Central memory CD4-positive, alpha-beta T cell (primary cell): Measurements from ENCODE around the gene PUS10.
A peak's percentile ranks its signal among the peaks of the same experiment; 100 is the strongest.
"Not testable (repeated sequence)": the region's sequence is repeated elsewhere in the genome, so short reads cannot be mapped to it uniquely, and the experiment has no call there.

Experiments
- DNase-seq: peaks from one replicate; pipeline ENCODE4 v3.0.0; 2022

The PUS10 gene

DNA sequence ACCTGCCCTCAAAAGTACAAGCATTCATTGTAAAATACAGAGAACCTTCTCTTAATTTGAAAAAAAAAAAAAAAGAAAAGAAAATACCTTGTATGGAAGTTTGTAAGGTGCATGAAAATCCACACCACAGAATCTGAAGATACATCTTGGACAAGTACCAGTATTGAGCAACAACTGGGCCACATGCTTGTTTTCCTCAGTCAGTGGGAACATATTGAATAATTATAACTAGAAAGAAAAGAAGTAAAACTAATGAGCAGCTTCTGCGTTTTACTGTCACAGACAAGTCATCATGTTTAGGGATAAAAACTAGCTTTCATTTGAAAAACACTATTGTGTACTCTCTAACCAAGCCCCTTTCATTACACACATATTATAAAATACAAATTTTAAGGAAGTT lies 6.4 kb downstream of the PUS10 start:
- no peak for DNase-seq

DNA sequence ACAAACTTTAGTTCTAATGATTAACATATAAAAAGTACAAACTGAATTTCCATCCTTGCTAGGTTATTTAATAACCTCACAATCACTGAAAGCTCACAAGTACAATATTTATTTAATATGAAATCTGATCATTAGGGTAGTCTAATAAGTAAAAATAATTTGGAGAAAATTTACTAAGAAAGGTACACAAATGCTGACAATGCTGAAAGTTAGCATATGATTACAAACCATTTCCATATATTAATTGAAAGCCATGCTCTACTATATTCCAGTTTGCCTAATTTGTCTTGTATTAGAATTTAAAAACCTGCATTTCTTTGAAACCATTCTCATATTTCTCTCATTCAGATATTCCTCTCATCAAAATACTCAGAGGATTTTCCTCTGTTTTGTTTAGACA lies 8.7 kb downstream of the PUS10 start:
- no peak for DNase-seq

DNA sequence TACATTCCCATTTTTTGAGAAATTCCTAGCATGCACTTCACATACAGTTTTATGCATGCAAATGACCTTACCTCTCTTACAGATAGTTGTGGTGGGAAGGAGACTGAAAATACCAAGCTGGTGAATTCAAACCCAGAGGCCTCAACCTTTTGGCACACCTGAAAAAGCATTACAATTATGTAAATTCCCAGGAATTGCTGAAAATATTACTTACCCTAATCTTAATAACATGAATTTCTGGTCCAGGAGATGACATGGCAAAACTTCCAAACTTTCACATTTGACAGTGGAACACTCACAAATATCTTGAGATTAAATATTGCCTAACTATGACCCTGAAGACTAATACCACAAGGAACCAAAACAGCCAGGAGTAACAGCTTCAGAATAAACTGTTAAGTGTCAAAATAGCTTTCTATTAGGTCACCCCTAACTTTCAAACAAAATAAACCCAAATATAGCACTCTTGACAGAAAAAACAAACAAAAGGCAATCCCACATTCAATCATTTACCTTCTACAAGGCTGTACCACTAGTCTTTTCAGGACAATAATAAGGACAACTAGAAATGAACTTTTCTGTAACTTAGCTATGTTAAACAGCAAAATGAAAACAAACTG lies 11.5 kb downstream of the PUS10 start:
- DNase-seq, result no peak

DNA sequence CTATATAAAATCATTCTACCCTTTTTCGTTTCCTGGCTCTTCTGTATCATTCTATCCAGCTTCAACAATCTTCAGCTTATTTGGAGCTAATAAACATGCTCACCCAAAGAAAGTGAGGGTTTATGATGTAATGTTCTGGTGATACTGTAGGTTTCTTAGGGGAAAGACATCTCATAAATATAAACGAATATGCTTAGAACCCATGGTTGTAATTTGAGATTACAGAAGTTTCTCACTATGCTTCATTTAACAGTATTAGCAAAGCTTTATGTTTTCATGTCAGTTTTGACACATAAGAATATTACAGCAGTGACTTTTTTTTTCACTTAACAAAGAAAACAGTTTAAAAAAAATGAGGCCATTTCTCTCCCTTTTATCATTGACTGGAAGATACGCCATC lies 12.3 kb downstream of the PUS10 start:
- no peak for DNase-seq

DNA sequence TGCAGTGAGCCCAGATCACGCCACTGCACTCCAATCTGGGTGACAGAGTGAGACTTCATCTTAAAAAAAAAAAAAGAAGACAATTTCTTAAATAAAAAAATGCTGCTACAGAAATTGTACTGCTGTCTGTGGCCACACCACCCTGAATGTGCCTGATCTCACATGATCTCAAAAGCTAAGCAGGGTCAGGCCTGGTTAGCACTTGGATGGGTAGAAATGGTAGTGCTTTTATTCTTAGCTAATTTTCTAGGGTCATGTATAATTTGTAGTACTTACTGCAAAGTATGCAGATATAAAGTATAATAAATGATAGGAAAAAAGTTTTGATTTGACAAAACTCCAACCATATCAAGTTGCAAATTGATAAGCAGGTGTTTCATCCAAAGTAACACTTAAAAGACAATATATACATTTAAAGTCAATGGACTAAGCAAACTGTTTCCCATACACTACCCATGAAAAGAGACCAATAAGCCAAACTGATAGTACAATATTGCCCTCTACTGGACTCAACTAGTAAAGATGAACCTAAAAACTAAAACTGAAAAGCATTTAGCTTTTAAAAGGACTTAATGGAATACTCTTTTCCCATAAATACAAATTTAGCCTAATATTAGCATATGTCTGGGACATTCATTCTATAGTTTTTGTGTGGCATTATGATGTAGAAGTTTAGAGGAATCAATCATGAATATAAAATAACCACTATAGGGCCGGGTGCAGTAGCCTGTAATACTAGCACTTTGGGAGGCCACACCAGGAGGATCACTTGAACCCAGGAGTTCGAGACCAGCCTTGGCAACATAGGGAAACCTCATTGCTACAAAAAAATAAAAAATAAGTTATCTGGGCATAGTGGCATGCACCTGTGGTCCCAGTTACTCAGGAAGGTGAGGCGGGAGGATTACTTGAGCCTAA lies 19.2 kb downstream of the PUS10 start:
- peak; percentile 44 for DNase-seq

DNA sequence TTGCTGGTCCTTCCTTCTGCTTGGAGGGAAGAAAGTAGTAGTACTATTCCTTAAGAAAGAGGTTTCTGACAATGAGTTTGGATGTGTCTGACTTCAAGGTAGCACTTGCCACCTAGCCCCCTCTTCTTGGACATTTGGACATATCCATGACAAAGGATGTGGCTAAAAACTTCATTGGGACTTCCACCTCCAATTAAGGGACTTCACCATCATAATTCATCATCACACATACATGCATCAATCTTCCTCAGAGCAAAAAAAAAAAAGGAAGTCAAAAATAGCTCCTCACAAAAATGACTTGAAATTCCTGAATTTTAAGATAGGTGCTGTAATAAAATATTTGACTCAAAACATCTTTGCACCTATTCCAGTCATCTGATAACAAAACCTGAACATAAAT lies 23.9 kb downstream of the PUS10 start:
- no peak for DNase-seq

DNA sequence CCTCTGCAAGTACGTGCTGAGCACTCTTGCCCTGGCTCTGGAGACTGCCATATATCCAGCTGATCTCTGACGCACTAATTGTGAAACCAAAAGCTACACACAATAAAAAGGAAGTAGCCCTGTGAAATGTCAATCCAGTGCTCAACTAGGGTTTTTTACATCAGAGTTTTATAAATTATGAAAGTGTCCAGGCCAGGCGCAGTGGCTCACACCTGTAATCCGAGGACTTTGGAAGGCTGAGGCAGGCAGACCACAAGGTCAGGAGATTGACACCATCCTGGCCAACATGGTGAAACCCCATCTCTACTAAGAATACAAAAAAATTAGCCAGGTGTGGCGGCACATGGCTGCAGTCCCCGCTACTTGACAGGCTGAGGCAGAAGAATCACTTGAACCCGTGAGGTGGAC lies 25.1 kb downstream of the PUS10 start:
- DNase-seq, result peak; percentile 39

DNA sequence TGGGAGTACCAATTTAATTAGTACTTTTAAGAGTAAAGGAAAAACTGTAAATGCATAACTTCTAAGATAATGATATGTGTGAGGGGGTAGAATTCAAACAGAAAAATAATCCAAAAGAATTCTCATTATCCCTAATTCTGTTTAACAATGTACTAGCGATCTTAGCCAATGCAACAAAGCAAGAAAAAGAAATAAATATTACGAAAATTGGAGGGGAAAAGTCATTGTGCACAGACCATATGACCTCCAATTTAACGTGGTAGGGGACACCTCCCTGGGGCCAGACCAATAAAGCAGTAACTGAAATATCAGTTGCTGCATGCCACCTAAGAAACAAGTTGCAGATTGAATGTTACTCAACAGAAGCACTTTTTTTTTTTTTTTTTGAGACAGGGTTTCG lies 26.4 kb downstream of the PUS10 start:
- DNase-seq, result no peak

DNA sequence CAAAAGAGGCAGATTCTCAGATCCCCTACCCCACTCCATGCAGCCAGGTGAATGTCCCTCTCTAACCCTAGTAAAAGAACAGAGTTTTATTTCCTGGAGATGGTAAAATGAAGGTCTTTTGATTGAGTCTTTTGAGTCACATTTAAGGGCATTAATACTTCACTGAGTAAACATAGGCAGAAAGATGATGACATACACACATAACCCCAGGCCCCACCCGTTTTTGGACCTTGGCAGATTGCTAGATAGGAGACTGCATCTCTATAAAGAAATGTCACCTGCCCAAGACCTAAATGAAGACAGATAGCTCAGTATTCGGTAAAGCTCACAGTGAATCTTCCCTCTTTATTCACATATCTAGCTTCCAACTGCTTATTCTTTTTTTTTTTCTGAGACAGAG lies 28.8 kb downstream of the PUS10 start:
- no peak for DNase-seq

DNA sequence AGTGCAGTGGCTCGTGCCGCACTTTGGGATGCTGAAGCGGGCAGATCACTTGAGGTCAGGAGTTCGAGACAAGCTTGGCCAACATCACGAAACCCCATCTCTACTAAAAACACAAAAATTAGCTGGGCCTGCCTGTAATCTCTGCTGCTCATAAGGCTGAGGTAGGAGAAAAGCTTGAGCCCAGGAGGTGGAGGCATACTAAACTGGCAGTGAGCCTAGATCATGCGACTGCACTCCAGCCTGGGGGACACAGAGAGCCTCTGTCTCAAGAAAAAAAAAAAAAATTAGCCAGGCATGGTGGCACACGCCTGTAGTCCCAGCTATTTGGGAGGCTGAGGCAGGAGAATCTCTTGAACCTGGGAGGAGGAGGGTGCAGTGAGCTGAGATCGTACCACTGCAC lies 30.4 kb downstream of the PUS10 start:
- DNase-seq, result not testable (repeated sequence)

DNA sequence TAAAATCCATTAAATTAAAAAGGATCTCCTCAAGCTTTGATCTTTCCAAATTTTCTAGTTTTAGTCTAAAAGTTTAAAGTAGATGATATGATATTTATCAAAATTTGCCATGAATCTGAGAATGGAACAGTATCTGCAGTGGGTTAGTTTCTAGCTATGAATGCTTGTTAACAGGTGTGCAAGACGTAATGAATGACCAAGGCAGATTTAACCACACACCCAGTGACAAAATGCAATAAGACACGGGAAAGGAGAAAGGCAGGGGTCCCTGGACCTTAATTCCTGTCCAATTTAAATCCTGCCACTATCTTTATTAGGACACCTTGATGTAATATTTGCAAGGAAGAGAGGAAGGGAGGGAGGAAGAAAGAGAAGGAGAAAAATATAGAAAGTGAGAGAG lies 31.0 kb downstream of the PUS10 start:
- DNase-seq, result no peak

DNA sequence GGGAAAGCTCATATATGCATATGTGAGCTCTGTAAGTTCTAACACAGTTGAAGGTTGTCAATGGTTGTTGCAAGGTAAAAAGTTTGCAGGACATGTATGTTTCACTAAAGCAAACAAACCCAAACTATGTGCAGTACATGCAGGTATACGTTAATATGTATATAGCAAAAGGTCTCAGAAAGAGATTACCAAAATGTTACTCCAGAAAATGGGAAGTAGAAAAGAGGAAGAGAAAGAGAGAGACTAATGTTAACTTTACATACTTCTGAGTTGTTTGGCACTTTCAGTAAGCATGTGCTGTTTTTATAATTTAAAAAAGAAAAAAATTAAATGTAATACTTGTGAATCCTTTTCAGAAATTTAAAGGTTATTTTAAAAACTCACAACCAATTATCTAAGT lies 33.3 kb downstream of the PUS10 start:
- DNase-seq, result no peak

DNA sequence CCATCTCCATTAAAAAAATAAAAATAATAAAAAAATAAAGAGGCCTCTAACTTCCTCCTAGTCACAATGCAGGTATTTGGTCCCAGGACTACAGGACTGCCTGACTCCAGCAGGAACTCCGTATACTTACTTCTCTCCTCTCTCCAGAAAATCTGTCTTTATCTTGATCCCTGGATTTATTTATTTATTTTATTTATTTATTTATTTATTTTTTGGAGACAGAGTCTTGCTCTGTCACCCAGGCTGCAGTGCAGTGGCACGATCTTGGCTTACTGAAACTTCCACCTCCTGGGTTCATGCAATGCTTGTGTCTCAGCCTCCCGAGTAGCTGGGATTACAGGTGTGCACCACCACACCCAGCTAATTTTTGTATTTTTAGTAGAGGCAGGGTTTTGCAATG lies 36.0 kb downstream of the PUS10 start:
- not testable (repeated sequence) for DNase-seq

DNA sequence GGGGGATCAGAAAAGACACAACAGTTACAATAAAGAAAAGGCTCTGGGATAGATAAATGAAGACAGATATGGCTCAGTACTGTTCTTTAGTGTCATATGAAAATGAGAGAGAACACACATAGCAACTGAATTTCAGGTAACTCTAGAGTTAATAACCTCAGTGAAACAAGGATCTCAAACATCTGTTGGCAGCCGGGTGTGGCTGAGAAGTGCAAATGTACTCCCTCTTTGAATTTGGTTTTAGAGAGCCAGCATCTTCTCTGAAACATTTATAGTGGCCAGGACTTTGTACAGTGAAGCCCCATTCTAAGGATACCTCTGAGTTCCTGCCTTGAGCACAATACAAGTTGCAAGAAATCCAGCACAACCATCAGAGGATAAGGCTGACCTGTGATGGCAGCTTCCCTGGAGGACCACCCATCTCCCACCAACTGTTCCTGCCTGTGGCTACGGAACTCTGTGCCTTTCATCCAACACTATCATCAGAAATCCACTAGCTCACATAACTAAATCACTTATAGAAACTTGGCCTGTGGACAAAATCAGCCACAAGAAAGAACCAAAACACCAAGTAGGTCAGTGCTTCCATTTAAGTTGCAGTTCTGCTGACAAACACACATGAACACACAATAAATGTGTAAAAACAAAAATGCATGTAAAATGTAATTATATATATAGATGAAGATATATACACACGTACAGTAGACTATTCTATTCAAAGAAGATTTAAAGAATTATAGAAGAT lies 37.8 kb downstream of the PUS10 start:
- no peak for DNase-seq

DNA sequence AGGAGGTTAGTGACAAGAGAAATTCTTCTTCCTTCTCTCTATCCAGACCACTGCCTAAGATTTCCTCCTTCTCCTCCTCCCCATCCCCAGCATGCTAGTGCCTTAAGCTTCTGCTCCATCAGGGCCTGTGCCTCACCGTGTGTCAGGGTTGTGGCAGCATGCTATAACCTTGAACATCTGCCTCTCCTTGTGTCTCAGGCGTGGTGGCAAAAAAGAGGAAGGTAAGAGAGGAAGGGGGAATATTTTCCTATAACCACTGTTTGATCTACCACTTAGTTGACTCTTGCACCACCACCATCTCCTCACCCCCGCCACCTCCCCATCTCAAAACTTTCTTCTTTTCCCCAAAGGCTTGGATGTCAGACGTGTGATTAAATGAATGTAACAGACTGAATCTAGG lies 38.8 kb downstream of the PUS10 start:
- no peak for DNase-seq

DNA sequence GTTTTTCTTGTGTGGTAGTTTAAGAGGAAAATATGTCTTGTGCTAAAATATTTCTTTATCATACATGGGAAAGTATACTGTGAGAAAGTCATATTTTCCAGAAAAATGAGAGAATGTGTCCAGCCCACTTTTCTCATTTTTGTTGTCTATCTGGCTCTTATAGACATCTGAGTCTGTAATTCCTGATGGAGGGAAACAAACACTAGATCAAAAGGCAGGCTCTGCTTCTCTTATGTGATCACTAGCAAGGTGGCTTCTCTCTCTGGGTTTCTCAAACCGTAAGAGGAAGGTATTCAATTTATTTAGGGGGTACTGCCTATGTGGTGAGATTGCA lies 40.5 kb downstream of the PUS10 start:
- no peak for DNase-seq

DNA sequence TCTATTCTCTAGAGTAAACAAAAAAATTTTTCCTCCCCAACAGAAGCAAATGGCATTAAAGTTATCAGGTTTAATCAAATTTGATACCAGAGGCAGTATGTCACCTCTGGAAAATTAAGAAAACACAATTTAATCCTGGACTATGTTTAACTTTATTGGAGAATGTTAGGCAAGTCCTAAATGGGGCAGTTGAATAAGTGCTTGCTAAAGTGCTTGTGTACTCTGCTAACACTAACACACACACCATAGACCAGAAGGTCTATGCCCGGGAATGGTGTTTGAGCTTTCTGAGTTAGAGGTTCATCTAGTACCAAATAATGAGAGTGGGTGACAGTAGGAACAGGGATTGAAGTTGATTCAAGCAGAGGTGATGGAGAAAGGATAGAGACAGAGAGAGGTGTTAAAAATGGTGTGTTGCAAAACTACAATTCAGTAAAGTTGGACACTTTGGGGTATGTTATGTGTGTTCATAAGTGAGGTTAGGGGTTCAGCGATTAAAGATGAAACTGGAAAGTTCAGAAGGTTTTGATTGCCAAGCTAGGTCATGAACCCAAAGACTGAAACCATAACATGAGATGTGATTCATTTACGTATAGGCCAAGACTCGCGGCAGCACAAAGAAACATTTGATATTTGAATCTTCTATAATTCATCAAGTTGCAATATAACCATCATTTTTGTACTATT lies 41.0 kb downstream of the PUS10 start:
- DNase-seq, result no peak

DNA sequence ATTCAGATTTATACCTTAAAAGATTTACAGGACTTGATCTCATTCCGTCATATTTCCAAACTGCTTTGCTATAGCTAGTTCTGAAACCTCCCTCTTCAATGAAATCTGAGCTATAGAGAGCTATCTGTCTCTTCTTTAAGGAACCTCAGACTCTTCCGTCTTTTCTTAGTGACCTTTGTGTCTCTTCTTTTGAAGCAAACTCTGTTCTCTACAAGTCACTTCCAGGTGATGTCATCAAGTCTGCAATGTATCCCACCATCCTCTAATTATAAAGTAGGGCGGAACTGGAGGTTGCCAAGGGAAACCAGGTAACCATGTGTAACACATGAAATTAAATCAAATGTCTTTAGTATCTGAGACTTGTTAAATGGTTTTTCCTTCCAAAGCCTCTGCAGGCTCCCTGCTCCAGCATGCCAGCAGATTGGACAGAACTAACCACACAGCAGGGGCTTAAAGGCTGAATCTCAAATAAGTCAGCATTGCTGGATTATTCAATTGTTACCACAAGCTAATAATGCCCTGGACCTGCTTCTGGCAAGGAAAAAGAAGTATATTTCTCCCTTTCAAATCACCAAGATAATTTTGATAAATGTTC lies 41.7 kb downstream of the PUS10 start:
- DNase-seq, result no peak

DNA sequence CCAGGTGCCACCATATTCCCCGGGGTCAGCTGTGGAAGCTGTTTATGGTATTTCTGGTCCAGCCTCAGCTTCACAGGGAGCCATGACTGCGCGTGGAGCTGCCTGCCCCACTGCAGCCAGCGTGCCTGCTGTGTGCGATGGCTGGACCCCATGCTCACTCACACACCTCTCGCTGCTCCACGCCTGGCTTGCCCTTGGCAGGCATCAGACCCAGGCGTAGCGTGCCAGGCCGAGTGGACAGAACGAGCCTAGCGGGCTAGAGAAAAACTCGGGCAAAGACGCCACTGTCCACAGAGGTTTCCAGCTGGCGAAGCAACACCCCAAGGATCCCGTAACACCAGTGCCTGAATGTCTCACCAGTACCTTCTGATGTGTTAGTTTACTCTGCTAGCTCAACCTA lies 43.4 kb downstream of the PUS10 start:
- no peak for DNase-seq

DNA sequence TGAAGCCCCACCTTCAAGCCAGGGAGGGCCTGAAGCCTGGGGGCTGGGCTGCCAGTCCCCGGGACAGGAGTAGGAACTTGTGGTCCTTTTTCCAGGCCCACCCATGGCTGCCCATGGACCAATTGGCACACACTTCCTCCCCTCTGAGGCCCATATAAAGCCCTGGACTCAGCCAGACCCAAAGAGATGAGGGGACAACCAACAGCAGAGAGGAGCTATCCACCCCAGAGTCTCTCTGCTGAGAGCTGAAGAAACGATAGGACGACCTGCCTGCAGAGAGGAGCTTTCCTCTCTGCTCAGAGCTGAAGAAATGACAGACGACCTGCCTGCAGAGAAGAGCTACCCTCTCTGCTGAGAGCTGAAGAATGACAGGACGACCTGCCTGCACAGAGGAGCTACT lies 44.4 kb downstream of the PUS10 start:
- no peak for DNase-seq

DNA sequence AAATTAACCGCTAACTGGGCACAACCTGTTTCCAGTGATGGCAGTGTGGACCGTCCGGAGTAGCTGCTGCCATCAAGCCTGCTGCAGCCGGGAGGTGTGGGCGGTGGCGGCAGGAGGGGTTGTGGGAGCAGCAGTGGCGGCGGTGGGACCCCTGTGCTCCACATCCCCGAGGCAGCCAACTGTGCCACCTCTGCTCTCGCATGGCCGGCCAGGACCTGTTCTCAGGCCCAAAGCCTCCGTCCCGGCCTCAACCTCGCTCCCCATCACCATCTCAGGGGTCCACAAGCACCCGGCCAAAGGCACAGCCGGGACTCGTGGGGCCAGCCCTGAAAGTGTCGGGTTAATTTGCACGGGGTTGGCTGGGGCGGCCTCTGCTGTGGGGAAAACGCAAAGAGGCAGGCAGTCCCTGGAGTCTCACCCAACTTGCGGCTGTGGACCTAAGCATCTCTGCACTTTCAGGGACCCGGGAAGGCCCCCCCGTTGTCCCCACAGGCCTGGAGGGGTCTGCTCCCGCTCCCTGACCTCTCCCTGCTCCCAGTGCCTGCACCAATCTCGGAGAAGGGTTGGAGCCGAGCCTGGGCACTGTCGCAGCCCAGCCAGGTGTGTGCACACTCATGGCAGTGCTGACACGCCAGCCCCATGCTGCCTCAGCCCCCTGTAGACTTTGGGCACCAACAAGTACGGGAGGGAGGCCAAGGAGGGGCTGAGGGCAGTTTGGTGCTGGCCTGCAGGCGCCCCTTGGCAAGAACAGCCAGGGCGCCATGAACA lies 45.0 kb downstream of the PUS10 start:
- no peak for DNase-seq
